ENCODE data around the gene ZFYVE28.
A peak's percentile ranks its signal among the peaks of the same experiment; 100 is the strongest.

- TF ChIP-seq POLR2AphosphoS5 (IDR thresholded peaks at IDR 0.05; ENCODE audit: low read depth, low read length) (no peak), POLR2A (IDR thresholded peaks at IDR 0.05; ENCODE audit: low read depth, low read length) (0 out of 2 replicates have a peak, but pooled peaks have one; percentile 26), TAF1 (IDR thresholded peaks at IDR 0.05; ENCODE audit: low read depth, low read length) (no peak)
Measured at GRCh38 chr4:2248044-2248780, 170.2 kb downstream of the ZFYVE28 start.
